Activated gamma-delta T cell treated with anti-CD3 and anti-CD28 coated beads, Interleukin-2, amount 50 U/mL, for 16 hours (primary cell): ENCODE data around the gene CUL1.

ENCODE experiments used
- DNase-seq: peaks from one replicate; pipeline ENCODE4 v3.0.0-alpha.2; 2020; ENCODE audit warnings: low read depth

The CUL1 gene

DNA sequence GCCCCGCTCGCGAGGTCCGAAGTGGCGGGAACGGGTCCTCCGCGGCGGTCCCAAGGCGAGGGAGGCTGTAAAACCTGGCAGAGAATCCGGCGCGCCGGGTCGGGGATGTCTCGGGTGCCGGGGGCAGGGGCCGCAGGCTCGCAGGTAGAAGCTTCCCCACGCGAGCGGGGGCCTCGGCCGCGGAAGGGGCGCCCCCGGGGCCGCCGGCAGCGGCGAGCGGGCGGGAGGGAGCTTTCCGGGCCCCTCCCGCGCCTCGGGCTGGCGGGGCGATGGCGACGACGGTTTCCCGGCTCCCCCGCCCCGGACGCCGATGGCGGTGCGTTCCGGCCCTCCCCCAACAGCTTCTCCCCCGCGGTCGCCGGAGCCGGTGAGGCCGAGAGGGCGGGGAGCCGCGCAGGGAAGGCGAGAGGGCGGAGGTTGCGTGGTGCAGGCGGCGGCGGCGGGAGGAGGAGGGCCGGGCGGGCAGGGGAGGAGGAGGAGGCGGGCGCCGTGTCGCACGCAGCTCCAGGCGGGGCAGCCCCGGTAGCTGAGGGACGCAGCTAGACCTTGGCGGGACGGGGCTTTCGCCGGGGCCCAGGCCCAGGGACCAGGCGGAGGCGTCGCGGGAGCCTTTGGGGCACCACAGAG is at the start of gene CUL1:
Gene CUL1, plus strand, starts transcription at position 507 of the 627 bp plus-strand sequence. CDS start 31,220 bp downstream, outside the sequence.
- peak; percentile 75 for DNase-seq

DNA sequence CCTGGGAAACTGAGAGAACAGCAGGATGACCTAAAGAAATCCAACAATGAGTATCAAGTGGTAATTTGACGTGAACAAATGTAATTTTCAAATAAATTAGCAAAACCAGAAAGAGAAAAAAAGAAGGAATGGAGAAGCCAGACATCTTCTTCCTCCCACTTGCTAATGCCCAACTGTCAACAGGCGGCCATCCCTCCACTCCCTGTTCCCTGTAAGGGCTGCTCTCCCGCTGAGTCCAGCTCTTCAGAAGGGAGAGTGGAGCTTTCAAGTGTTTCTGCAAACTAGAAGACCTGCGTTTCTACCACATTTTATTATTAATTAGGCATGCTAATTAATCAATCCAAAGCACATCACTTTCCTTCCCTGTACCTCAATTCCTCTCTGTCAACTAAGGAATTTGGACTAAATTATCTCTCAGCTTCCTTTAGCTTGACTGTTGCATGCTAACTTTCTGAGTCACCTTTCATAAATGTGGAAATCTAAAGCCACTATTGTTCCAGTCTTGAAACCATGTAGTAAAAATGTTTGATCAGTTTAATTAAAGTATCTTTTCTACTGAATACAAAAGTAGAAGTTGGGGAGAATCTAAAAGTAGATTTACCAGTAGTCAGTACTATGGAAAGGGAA is 48.4 kb upstream of the CUL1 start:
- no peak for DNase-seq

DNA sequence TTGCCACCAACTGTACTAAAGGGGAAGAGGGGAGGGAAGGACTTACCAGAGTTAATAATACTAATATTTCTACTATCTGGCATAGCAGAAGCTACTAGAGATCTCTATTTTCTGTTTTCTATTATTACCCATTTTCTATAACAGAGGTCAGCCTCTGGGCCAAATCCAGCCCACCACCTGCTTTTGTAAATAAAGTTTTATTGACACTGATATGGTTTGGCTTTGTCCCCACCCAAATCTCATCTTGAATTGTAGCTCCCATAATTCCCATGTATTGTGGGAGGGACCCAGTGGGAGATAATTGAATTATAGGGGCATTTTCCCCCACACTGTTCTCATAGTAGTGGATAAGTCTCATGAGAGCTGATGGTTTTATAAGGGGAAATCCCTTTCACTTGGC is 45.9 kb upstream of the CUL1 start:
- no peak for DNase-seq

DNA sequence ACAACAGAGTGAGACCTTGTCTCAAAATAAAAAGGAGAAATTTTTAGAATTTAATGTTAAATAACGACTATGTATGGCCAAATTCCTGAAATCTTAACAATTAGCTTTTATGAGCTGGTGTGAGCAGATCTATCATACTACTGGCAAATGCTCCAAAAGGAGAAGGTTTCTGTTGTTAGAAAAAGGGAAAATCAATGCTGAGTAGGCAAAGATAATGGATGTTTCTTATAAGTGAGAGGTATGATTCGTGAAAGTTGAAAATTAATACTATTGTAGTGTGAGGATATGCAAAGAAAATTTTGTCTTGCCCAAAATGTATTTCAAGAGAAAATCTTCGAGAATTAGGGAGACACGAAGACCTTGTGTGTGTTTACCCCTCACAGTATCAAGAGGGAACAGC is 40.8 kb upstream of the CUL1 start:
- DNase-seq = no peak

GRCh38 chr7:148661471-148661870 is 37.2 kb upstream of the CUL1 start:
- DNase-seq = no peak

DNA sequence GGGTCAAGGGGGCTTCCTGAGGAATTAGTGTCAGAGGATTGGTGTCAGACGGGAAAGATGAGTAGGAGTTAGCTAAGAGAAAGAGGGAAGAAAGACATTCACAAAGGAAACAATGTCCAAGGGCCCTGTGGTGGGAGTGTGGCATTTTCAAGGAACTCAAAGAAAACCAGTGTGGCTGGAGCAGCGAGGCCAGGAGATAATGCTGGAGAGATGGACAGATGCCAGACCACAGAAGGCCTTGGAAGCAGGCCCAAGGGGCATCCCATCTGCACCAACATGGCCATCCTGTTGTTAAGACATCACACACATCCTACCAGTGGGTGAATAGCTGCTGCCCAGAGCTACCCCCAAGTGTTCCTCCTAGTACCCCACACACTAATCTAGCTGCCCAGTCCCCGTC is 36.1 kb upstream of the CUL1 start:
- DNase-seq = no peak

GRCh38 chr7:148664324-148664723 is 34.4 kb upstream of the CUL1 start:
- DNase-seq = no peak

- DNase-seq = no peak
Measured at GRCh38 chr7:148665221-148665620, 33.5 kb upstream of the CUL1 start.

GRCh38 chr7:148669927-148670326 is 28.8 kb upstream of the CUL1 start:
- DNase-seq = no peak

- DNase-seq = no peak
Measured at GRCh38 chr7:148670374-148670773, 28.3 kb upstream of the CUL1 start.

- no peak for DNase-seq
Measured at GRCh38 chr7:148670807-148671206, 27.9 kb upstream of the CUL1 start.

GRCh38 chr7:148672041-148672440 is 26.7 kb upstream of the CUL1 start:
- DNase-seq = no peak

DNA sequence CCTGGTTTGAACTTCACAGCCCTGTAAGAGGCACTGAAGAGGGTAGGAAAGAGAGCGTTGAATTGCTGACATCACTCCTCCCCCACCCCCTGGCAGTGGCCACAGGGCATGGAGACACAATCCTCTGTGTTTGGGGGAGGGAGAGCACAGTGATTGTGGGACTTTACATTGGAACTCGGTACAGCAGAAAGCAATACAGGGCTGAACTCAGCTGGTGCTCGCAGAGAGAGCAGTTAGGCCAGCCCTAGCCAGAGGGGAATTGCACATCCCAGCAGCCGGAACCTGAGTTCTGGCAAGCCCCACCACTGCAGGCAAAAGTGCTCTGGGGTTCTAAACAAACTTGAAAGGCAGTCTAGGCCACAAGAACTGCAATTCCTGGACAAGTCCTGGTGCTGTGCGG is 24.0 kb upstream of the CUL1 start:
- no peak for DNase-seq

GRCh38 chr7:148676291-148676690 is 22.4 kb upstream of the CUL1 start:
- no peak for DNase-seq

DNA sequence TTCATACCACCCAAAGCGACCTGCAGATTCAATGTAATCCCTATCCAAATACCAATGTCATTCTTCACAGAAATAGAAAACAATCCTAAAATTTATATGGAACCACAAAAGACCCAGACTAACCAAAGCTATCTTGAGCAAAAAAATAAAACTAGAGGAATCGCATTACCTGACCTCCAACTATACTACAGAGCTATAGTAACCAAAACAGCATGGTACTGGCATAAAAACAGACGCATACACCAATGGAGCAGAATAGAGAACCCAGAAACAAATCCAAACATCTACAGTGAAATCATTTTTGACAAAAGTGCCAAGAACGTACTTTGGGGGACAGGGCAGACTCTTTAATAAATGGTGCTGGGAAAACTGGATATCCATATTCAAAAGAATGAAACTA is 16.9 kb upstream of the CUL1 start:
- DNase-seq = no peak

- no peak for DNase-seq
Measured at GRCh38 chr7:148684289-148684830, 14.3 kb upstream of the CUL1 start.

GRCh38 chr7:148686312-148686937 is 12.3 kb upstream of the CUL1 start:
- DNase-seq = no peak

DNA sequence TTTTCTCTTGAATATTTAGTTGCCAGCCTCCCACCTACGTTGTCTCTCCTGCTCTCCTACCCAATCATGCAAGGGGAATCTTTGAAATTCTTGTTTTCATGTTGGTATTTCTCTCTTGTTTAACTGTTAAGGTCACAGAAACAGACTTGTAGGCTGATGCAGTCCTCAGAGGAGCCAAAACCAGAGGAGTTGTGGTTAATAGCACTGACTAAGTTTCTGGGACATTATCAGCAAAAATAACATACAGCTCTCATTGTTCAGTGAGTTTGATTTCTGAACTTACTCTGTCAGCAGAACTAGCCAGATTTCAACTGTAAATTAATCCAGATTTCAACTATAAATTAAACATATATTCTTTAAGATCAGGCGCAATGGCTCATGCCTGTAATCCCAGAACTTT is 11.1 kb upstream of the CUL1 start:
- DNase-seq = no peak

DNA sequence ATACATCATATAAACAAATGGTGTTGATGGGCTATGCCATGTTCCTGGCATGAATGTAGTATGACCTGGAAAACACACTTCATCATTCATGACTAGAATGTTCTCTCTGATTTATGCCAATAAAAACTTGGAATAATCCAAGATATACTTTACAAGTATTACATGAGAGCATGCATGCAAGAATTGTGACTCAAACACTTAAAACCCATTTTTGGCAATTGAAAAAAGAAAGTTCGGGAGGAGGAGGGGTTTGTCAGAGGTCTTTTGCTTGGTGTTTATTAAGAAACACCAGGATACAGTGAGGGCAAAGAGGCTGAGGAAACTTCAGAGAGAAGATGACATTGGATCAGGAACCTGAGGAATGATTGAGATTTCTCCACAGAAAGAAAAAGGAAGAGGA is 10.2 kb upstream of the CUL1 start:
- DNase-seq = no peak

- no peak for DNase-seq
Measured at GRCh38 chr7:148693651-148694050, 5.1 kb upstream of the CUL1 start.

DNA sequence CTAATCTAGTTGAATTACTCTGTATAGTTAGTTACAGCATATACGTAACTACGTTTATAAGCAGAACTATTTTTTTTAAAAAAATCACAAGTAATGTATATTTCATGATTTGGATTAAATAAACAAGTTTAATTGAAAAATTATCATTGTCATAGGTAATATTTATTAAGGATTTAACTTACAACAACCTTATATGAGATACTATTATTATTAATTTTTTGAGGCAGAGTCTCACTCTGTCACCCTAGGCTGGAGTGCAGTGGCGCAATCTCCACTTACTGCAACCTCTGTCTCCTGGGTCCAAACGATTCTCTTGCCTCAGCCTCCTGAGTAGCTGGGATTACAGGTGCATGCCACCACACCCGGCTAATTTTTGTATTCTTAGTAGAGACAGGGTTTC is 4.1 kb upstream of the CUL1 start:
- no peak for DNase-seq

DNA sequence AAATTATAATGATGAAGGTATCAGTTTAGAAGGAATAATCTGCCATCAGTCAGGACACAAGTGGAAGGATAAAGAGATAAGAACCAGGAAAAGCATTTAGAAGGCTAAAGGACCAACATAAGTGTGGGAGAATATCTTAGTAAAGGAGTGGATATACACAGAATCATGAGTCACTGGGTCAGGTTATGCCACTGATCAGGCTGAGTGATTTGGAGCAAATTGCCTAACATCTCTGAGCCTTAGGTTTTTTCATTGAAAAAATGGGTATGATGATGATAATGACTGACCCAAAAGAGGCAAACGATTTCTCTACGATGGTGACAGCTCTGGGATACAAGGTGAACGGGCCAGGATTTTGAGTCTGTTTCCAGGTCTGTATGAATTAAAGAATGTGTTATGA is 2.8 kb upstream of the CUL1 start:
- no peak for DNase-seq

DNA sequence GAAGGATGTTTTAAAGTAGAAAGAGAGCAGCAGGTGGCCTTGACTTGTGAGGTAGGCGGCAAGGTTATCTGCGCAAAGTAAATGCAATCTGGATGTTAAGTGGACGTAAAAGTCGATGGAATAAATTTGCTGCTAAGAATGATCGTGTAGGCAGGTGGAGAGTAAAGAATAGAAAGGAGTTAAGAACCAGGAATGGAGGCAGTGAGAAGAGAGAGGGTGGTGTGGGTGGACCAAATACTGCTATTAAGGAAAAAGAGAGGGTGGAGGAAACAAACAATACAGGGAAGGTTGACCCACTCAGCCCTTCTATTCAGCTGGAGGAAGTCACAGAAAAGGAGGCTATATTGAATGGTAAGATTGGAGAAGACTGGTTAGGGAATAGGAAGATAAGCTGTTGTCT is 1.9 kb upstream of the CUL1 start:
- no peak for DNase-seq
